GM23338 (cell line): Measurements from ENCODE around the gene DENND2A.

Experiments used
- CREB1 ChIP-seq: fragments of 250-450 bp; sonication (Bioruptor Pico); IDR thresholded peaks from 2 replicates; pipeline ENCODE4 v1.5.0; 2020; ENCODE audit warnings: low read depth, mild to moderate bottlenecking, moderate library complexity
- CTCF ChIP-seq, 2 experiments: fragments of 200-600 bp in 1 of 2; sonication (generic) in 1 of 2; conservative IDR thresholded peaks; 2 replicates each; pipeline versions ENCODE4 v1.5.1 to v1.6.1; 2016 to 2017; ENCODE audit warnings: antibody characterized with exemption in 2 of 2, low read depth in 2 of 2, mild to moderate bottlenecking in 2 of 2, moderate library complexity in 1 of 2
- EZH2 ChIP-seq: fragments of 200-600 bp; sonication (generic); IDR thresholded peaks from one replicate; pipeline ENCODE4 v1.8.0; 2017; ENCODE audit warnings: antibody characterized with exemption, mild to moderate bottlenecking, low read depth; ENCODE audit not compliant: unreplicated experiment
- EZH2phosphoT487 ChIP-seq: fragments of 200-600 bp; sonication (generic); IDR thresholded peaks from one replicate; pipeline ENCODE4 v1.8.1; 2018; ENCODE audit warnings: antibody characterized with exemption; ENCODE audit not compliant: unreplicated experiment
- JUNB ChIP-seq: IDR thresholded peaks from one replicate; pipeline ENCODE4 v1.6.1; 2016; ENCODE audit warnings: antibody characterized with exemption; ENCODE audit not compliant: unreplicated experiment
- POLR2AphosphoS5 ChIP-seq: IDR thresholded peaks from 2 replicates; pipeline ENCODE4 v1.6.1; 2016; ENCODE audit warnings: antibody characterized with exemption, low read depth
- STAT1 ChIP-seq: IDR thresholded peaks from one replicate; pipeline ENCODE4 v1.6.1; 2016; ENCODE audit warnings: antibody characterized with exemption; ENCODE audit not compliant: unreplicated experiment
- TF ChIP-seq, protein P1 (sequence below): IDR thresholded peaks from one replicate; pipeline ENCODE4 v1.6.1; 2018; ENCODE audit warnings: antibody characterized with exemption; ENCODE audit not compliant: unreplicated experiment

DNA sequence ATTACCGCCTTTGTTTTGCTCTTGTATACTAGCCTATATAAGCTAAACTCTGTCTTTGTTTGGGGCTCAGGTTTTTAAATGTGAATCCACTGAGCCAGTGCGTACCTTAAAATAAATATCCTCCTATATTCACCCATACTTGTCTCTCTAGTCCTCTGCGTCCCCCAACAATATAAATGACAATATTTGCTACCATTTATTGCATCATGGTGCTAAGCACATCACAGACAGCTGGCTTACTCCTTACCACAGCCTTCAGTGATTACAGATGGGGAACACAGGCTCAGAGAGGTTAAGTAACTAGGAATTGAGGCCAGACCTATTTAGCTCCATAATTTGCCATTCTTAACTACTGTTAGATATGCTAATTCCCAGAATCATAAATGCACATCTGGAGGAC is 28.7 kb upstream of the DENND2A start:
- no peak for TF ChIP-seq CTCF (conservative IDR thresholded peaks at IDR 0.05; ENCODE audit: low read depth in 2 of 2)
- no peak for TF ChIP-seq EZH2
- TF ChIP-seq POLR2AphosphoS5: no peak
- no peak for TF ChIP-seq EZH2phosphoT487
- no peak for TF ChIP-seq JUNB
- no peak for TF ChIP-seq CREB1 (CRISPR knock-in tag)
- TF ChIP-seq, protein P1, sequence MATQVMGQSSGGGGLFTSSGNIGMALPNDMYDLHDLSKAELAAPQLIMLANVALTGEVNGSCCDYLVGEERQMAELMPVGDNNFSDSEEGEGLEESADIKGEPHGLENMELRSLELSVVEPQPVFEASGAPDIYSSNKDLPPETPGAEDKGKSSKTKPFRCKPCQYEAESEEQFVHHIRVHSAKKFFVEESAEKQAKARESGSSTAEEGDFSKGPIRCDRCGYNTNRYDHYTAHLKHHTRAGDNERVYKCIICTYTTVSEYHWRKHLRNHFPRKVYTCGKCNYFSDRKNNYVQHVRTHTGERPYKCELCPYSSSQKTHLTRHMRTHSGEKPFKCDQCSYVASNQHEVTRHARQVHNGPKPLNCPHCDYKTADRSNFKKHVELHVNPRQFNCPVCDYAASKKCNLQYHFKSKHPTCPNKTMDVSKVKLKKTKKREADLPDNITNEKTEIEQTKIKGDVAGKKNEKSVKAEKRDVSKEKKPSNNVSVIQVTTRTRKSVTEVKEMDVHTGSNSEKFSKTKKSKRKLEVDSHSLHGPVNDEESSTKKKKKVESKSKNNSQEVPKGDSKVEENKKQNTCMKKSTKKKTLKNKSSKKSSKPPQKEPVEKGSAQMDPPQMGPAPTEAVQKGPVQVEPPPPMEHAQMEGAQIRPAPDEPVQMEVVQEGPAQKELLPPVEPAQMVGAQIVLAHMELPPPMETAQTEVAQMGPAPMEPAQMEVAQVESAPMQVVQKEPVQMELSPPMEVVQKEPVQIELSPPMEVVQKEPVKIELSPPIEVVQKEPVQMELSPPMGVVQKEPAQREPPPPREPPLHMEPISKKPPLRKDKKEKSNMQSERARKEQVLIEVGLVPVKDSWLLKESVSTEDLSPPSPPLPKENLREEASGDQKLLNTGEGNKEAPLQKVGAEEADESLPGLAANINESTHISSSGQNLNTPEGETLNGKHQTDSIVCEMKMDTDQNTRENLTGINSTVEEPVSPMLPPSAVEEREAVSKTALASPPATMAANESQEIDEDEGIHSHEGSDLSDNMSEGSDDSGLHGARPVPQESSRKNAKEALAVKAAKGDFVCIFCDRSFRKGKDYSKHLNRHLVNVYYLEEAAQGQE: no peak
- no peak for TF ChIP-seq STAT1
